Measurements from ENCODE around the gene LRRC8C.
"Not testable (repeated sequence)": the region's sequence is repeated elsewhere in the genome, so short reads cannot be mapped to it uniquely, and the experiment has no call there.

Gene LRRC8C

DNA sequence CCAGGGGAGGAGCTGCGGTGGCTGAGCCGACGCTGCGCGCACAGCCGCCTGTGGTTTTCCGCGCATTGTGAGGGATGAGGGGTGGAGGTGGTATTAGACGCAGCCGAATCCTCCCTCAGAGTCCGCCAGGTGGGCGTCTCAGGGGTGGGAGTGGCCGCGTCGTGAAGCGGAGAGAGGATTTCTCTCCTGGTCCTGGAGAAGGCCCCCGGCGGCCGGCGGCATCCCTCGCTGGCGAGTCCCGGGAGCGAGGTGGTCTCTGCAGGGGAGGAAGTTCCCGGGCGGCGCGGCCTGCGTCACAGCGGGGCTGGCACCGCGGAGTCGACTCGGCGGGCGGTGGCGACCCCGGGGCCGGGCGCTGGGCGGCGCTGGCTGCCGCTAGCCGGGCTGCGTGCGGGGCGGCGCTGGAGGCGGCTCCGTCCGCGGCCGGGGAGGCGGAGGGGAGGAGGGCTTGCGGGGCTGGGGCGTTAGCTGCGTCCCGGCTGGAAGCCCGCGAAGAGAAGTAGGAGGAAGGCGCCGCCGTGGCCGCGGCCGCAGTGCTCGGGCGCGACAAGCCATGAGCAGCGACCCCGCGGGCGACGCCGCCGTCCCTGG is at the start of gene LRRC8C:
Gene LRRC8C (plus strand): TSS at position 464 of the 591 bp plus-strand sequence. CDS start 53,354 bp downstream, outside the sequence.
- DNase-seq, result peak; percentile 91

DNA sequence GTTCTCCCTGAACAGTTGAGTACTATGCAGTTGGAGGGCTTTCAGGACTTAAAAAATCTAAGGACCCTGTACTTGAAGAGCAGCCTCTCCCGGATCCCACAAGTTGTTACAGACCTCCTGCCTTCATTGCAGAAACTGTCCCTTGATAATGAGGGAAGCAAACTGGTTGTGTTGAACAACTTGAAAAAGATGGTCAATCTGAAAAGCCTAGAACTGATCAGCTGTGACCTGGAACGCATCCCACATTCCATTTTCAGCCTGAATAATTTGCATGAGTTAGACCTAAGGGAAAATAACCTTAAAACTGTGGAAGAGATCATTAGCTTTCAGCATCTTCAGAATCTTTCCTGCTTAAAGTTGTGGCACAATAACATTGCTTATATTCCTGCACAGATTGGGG is 48.7 kb upstream of the LRRC8C start:
- no peak for DNase-seq

GRCh38 chr1:89584781-89585180 is 48.1 kb upstream of the LRRC8C start:
- no peak for DNase-seq

GRCh38 chr1:89587729-89588161 is 45.2 kb upstream of the LRRC8C start:
- no peak for DNase-seq

DNA sequence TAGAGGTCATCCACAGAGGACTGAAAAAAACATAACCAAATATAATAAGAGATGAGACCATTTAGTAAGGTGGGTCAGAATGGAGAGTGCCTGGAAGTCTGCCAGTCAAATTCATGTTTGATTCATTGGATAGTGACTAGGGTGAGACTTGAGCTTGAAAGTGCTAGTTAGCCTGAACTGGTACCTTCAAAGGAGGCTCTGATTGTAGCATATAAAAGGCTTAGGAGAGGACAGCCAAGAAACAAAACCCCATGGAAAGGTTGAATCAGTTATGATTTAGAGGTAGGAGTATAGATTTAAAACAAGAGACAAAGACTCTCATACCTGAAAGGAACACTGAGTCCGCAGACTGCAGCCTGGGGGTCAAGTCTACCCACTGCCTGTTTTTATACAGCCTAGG is 44.4 kb upstream of the LRRC8C start:
- no peak for DNase-seq

DNA sequence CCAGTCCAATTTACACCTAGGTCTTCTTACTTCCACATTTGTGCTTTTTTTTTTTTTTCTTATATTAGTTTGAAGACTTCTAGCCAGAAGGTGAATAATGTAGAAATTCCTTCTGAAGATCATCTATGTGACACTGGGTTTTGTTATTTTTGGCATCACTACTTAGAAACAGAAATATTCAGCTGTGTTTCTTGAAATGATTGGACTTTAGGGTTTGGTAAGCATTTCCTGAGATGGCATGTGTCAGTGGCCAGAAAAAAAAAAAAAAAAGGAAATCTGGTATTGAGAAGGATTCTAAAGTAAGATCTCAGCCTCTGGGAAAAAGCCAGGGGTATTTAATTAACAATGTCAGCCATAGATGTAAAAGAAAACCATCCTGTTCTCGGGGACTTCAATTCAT is 43.4 kb upstream of the LRRC8C start:
- no peak for DNase-seq

GRCh38 chr1:89590341-89591080 is 42.4 kb upstream of the LRRC8C start:
- DNase-seq, result no peak

- not testable (repeated sequence) for DNase-seq
Measured at GRCh38 chr1:89592861-89593302, 40.0 kb upstream of the LRRC8C start.

- DNase-seq, result no peak
Measured at GRCh38 chr1:89594096-89594740, 38.7 kb upstream of the LRRC8C start.

DNA sequence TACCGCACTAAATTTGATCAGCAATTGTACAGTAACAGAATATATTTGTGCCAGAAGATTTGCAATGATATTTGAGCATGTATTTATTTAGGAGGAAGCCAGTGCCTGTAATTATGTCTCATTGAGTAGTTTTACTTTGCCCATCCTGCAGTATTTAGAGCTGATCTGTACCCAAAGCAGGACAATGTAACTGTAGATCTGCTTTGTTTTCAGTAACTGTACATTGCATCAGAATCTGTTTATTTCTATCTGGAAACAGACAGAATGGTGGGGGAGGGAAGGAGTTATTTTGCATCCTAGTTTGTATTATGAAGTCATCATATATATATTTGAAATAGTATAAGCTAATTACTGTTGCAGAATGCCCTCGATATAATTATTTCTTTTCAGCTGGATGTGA is 36.2 kb upstream of the LRRC8C start:
- DNase-seq, result no peak

DNA sequence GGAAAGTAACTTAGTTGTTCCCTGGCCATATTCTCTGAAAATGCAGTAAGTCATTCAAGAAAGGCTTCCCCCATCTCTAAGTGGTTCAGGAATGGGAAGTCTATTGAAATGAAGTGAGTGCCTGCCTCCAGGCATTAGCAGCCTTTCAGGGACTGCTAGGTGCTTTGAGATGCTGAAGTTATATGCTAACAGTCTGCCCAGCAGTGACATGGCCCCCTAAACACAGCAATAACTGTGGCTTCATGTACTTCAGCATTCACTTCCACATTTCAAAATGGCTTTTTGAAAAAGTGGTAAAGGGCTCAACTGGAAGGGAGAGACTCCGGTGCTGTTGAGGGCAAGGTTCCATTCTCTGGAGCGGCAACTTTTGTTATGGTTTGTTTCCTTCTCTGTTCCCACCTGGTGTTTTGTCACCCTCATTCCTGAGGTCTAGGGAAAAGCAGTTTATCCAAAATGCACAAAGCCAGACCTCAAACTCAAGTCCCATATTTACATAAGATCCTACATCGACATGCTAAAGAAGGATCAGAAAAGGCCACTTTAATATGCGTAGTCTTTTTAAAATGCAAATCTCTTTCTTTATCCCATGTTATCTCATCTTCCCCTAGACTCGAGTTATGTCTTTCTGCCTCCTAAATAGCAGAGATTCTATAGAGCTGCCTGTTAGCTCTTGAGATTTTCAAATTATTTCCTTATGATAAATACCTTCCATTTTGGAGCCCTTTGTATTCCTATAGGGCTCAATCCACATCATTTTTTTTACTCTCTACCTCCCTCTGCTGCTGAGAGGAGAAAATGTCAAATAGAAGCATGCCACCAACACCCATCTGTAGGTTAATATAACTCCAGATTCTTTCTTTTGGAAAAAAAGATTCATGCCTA is 34.2 kb upstream of the LRRC8C start:
- DNase-seq, result no peak

GRCh38 chr1:89599332-89599630 is 33.6 kb upstream of the LRRC8C start:
- DNase-seq, result no peak

DNA sequence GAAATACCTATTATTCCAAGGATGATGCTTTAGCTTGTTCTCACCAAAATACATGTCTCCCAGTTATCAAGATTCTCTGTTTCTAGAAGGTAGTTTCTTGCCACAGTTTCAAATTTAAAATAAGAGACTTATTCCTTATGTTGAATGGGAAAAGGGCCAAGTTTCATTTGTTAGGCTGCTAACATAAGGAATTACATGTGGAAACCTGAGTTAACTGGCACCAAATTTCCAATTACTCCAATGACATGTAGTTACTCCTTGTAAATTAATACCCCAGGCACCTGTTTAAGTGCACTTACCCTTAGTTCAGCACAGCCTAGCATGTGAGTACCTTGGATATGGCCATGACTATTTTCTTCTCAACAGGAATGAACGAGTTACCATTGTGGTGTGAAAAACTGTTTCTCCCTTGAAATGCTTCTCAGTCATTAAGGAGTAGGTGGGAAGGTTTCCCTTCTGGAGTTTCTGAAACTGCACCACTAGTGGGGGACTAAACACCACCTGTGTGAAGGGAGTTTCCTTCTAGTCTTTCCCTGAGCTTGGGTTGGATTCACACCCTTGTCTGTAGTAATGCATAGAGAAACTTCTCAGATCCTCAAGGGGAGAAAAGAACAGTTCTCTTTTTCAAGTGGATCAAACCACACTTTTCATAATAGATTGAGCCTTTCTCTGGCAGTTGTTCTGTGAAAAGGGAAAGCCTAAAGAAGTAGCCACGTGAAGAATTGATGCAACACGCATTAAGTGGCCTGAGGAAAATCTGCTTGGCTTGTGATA is 32.3 kb upstream of the LRRC8C start:
- no peak for DNase-seq

- DNase-seq, result no peak
Measured at GRCh38 chr1:89602871-89603404, 30.0 kb upstream of the LRRC8C start.

DNA sequence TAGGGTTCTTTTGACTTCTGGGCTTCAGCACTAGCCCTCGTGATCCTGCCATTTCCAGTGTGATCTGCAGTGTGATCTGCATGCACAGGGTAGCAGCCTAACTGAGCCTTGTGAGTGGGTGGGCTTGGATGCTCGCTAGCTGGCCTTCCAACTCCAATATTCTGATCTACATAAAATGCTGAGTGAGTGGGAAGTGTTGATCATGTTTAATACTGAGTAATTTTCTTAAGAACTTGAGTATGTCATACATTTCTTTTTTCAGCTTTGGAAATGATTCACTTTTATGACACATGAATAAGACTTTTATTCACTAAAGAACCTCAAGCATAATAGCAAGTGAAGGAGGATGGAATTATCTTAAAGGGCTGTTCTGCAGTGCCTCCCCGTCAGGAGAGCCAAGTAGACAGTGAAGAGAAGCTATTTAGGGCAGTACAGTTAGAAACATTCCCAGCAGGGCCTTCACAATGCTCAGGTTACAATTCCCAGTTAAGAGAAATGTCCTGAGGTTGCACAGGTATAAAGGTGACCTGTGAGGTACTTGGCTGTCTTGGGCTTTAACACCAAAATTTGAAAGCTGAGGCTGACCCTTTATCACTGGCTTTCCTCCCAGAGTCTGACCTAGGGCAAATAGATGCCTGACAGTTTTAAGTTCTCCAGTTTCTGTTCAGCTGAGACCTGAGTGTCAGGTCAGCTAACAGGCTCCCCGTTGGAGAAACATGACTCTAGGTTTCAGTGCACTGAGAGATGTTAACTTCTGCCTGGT is 29.1 kb upstream of the LRRC8C start:
- DNase-seq, result no peak

DNA sequence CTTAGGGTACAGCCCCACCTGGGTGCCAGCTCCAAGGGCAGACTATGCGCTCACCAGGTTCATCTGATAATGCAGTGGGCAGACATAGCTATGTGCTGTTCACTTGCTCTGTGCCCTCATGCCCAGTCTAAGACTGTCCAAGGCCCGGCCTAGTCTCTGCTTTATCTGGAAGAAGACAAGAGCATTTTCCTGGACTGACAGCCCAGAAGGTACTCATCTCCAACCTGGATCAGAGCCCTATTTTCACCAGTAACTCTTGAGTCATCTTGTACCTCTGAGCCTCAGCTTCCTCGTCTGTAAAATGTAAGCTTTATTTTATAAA is 28.5 kb upstream of the LRRC8C start:
- DNase-seq, result no peak

DNA sequence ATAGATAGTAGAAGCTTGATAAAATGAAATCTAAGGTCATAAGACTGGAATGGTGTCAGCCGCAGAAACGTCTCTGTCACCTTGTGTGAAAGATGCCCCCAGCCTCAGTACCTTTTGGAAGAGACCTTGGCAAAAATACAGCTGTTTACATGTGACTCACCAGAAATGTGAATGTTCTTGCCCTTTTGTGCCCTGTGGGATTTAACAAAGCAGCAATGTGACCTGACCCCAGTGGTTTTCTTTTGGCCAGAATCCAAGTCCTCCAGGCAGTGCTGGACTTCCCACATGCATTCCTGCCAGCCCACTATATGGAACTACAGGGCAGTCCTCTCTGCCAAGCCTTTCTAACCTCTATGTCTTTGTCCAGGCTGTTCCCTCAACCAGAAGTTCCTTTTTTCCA is 27.2 kb upstream of the LRRC8C start:
- DNase-seq, result no peak

- no peak for DNase-seq
Measured at GRCh38 chr1:89606227-89606980, 26.5 kb upstream of the LRRC8C start.

- no peak for DNase-seq
Measured at GRCh38 chr1:89607156-89607555, 25.8 kb upstream of the LRRC8C start.

DNA sequence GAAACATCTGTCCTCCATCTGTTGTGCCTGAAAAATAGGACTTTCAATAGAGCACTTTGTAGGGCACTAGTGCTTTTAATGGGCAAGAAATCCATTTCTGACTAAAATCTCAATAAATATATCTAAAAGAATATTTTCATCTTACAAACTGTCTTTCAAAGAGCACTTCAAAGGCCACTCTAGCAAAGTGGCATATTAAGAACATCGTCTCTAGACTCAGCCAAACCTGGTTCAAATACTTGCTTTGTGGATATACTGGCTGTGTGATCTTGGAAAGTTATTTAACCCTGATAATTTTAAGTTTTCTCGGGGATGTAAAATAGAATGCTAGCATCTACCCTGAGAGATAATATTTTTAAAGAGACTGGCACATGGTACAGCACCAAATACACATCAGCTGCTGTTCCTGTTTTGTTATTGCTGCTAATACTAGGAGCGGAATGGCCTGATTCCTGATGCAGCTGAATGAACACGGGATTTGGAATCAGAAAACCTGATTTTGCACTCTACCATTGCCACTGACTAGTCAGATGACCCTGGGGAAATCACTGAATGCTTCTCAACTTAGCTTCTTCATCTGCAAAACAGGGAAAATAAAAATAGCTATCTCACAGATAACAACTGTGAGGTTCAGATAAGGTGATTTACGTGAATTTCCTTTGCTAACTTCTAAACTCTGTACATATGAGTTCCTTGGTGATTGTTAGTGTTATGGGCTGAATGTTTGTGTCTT is 25.2 kb upstream of the LRRC8C start:
- DNase-seq, result no peak

Data from right hindlimb (tissue), 1 donor.